Liver (tissue), 9 donors: Measurements from ENCODE around the gene CASQ2. TPM values are rescaled to one million over a fixed set of nuclear protein-coding genes. Genes with fewer than 3 reads are reported as not detected.

Experiments
- DNase-seq: peaks from one replicate; pipeline ENCODE4 v3.0.0-alpha.2; 2017; ENCODE audit warnings: low spot score
- H3K27ac ChIP-seq, 2 donors: one replicate each; pipeline ENCODE4 v1.7.0; 2013; ENCODE audit warnings: inconsistent platforms in 2 of 2, low read length in 2 of 2, control low read depth in 1 of 2, low read depth in 1 of 2, mild to moderate bottlenecking in 1 of 2
- H3K27me3 ChIP-seq, 4 donors: one replicate each; pipeline versions ENCODE4 v1.6.1 to v1.7.0; 2013; ENCODE audit warnings: low read length in 3 of 4, inconsistent platforms in 1 of 4, mild to moderate bottlenecking in 1 of 4, moderate library complexity in 1 of 4; ENCODE audit not compliant: control insufficient read depth in 4 of 4, insufficient read depth in 4 of 4
- H3K36me3 ChIP-seq, 4 donors: one replicate each; pipeline versions ENCODE4 v1.6.1 to v1.7.0; 2013; ENCODE audit warnings: low read length in 3 of 4, mild to moderate bottlenecking in 3 of 4, low read depth in 1 of 4, moderate library complexity in 1 of 4; ENCODE audit not compliant: control insufficient read depth in 4 of 4, insufficient read depth in 3 of 4
- H3K4me1 ChIP-seq, 4 donors: one replicate each; pipeline versions ENCODE4 v1.6.1 to v1.7.0; 2013; ENCODE audit warnings: low read length in 3 of 4, mild to moderate bottlenecking in 3 of 4, moderate library complexity in 1 of 4; ENCODE audit not compliant: control insufficient read depth in 4 of 4, insufficient read depth in 4 of 4
- H3K4me3 ChIP-seq, 3 donors: one replicate each; pipeline versions ENCODE4 v1.6.1 to v1.7.0; 2013; ENCODE audit warnings: low read length in 3 of 3, control low read depth in 1 of 3, low read depth in 1 of 3, mild to moderate bottlenecking in 1 of 3
- H3K9ac ChIP-seq, 2 donors: one replicate each; pipeline ENCODE4 v1.7.0; 2013; ENCODE audit warnings: low read length in 2 of 2, mild to moderate bottlenecking in 2 of 2, moderate library complexity in 2 of 2, control low read depth in 1 of 2, low read depth in 1 of 2
- H3K9me3 ChIP-seq, 4 donors: one replicate each; pipeline versions ENCODE4 v1.6.1 to v1.7.0; 2013; ENCODE audit warnings: low read length in 3 of 4; ENCODE audit not compliant: control insufficient read depth in 4 of 4
- ATF3 ChIP-seq: IDR thresholded peaks from 2 replicates; pipeline ENCODE4 v1.6.1; 2016; ENCODE audit warnings: antibody characterized with exemption
- EGR1 ChIP-seq, 2 donors: IDR thresholded peaks; 2 replicates each; pipeline ENCODE4 v1.6.1; 2016 to 2018; ENCODE audit warnings: antibody characterized with exemption in 2 of 2, low read depth in 2 of 2
- FOXA1 ChIP-seq: IDR thresholded peaks from 2 replicates; pipeline ENCODE4 v1.6.1; 2016; ENCODE audit warnings: antibody characterized with exemption
- FOXA2 ChIP-seq: IDR thresholded peaks from 2 replicates; pipeline ENCODE4 v1.6.1; 2016; ENCODE audit warnings: antibody characterized with exemption
- GABPA ChIP-seq, 2 donors: IDR thresholded peaks in 1 of 2; conservative IDR thresholded peaks in 1 of 2; 2 replicates each; pipeline ENCODE4 v1.6.1; 2016; ENCODE audit warnings: antibody characterized with exemption in 2 of 2, mild to moderate bottlenecking in 1 of 2, moderate library complexity in 1 of 2
- HNF4A ChIP-seq, 2 donors: conservative IDR thresholded peaks; 2 replicates each; pipeline ENCODE4 v1.6.1; 2016; ENCODE audit warnings: antibody characterized with exemption in 2 of 2, mild to moderate bottlenecking in 2 of 2
- HNF4G ChIP-seq: IDR thresholded peaks from 2 replicates; pipeline ENCODE4 v1.6.1; 2016; ENCODE audit warnings: antibody characterized with exemption
- RAD21 ChIP-seq, 2 donors: IDR thresholded peaks; 2 replicates each; pipeline ENCODE4 v1.6.1; 2016; ENCODE audit warnings: antibody characterized with exemption in 2 of 2, mild to moderate bottlenecking in 2 of 2
- REST ChIP-seq: IDR thresholded peaks from 2 replicates; pipeline ENCODE4 v1.6.1; 2016; ENCODE audit warnings: antibody characterized with exemption, mild to moderate bottlenecking
- RXRA ChIP-seq, 2 donors: IDR thresholded peaks; 2 replicates each; pipeline ENCODE4 v1.6.1; 2017 to 2018; ENCODE audit warnings: antibody characterized with exemption in 2 of 2, mild to moderate bottlenecking in 1 of 2
- SP1 ChIP-seq: IDR thresholded peaks from 2 replicates; pipeline ENCODE4 v1.6.1; 2018; ENCODE audit warnings: antibody characterized with exemption, mild to moderate bottlenecking
- TAF1 ChIP-seq: conservative IDR thresholded peaks from 2 replicates; pipeline ENCODE4 v1.6.1; 2016; ENCODE audit warnings: antibody characterized with exemption, mild to moderate bottlenecking
- YY1 ChIP-seq: IDR thresholded peaks from 2 replicates; pipeline ENCODE4 v1.6.1; 2016; ENCODE audit warnings: antibody characterized with exemption, mild to moderate bottlenecking
- ZBTB33 ChIP-seq: IDR thresholded peaks from 2 replicates; pipeline ENCODE4 v1.6.1; 2016; ENCODE audit warnings: antibody characterized with exemption
- WGBS: extraction: QIAGEN DNeasy Blood & Tissue Kit; methylation state at CpG from one replicate; pipeline ENCODE4 v1.1.7; 2013; 5-methylcytosine and 5-hydroxymethylcytosine counted together
- polyA plus RNA-seq, 2 donors: library from polyadenylated mRNA; stranded (reverse) in 1 of 2; unstranded in 1 of 2; fragments of 200-250 nt in 1 of 2; fragments of >200 nt in 1 of 2; fragmentation: Nextera tagmentation in 1 of 2; extraction: Ambion mirVana in 1 of 2; gene quantifications; one replicate each; pipeline versions ENCODE4 v1.2.1 to v1.2.3, GENCODE V29; 2013 to 2015
- total RNA-seq, 2 donors: library from RNA; depleted of rRNA; stranded (reverse); fragments of >200 nt; gene quantifications; one replicate each; pipeline ENCODE4 v1.2.3, GENCODE V29; 2014
- TF ChIP-seq, protein P1 (sequence below): fragments of 150-350 bp; IDR thresholded peaks from 2 replicates; pipeline ENCODE4 v1.5.1; 2017; ENCODE audit warnings: improper control_type of control experiment, low read depth, low read length; ENCODE audit not compliant: missing input control
- donor health status: healthy.
- donor health status: healthy.
- donor health status: healthy.
- donor health status: healthy.
- donor health status: healthy.

The CASQ2 gene
- total RNA-seq (1 to 10 TPM in 1 of 2 donors, not detected in 1; 1.1 TPM), polyA plus RNA-seq (under 1 TPM in 1 of 2 donors, not detected in 1; 0.33 TPM)

DNA sequence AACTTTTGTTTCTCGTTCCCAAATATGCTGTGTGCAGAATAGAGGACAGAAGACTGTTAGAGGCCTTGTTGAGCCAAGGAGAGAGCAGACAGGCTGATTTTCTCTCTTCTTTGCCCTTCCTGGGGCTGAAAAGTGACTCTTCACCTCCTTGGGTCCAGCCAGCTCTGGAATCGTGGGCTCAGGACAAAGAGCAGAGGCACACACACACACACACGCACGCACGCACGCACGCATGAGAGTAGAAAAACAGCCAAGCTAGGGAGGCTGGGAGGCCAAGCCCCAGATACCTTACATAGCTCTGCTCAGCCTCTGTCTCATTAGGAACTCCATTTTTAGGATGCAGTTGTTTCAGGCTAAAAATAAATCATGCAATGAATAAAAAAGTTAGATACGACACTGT is at the start of gene CASQ2:
Gene CASQ2, minus strand, starts transcription at position 166 of the 400 bp plus-strand sequence. CDS start 173 bp downstream, outside the sequence.
- 74% methylated on average over 8 of the region's 8 CpGs for WGBS
- no peaks in the 10 kb centered on the region for H3K27me3 ChIP-seq
- H3K4me3 ChIP-seq: no peak within 1 kb of the TSS
- H3K9ac ChIP-seq: no peak within 1 kb of the TSS
- no peaks in the 10 kb centered on the region for H3K4me1 ChIP-seq
- TF ChIP-seq, protein P1, sequence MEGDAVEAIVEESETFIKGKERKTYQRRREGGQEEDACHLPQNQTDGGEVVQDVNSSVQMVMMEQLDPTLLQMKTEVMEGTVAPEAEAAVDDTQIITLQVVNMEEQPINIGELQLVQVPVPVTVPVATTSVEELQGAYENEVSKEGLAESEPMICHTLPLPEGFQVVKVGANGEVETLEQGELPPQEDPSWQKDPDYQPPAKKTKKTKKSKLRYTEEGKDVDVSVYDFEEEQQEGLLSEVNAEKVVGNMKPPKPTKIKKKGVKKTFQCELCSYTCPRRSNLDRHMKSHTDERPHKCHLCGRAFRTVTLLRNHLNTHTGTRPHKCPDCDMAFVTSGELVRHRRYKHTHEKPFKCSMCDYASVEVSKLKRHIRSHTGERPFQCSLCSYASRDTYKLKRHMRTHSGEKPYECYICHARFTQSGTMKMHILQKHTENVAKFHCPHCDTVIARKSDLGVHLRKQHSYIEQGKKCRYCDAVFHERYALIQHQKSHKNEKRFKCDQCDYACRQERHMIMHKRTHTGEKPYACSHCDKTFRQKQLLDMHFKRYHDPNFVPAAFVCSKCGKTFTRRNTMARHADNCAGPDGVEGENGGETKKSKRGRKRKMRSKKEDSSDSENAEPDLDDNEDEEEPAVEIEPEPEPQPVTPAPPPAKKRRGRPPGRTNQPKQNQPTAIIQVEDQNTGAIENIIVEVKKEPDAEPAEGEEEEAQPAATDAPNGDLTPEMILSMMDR: no peak
- TF ChIP-seq RAD21 (IDR thresholded peaks at IDR 0.05) (no peak), GABPA (IDR thresholded peaks at IDR 0.05 in 1 of 2, conservative IDR thresholded peaks at IDR 0.05 in 1 of 2) (no peak)
- H3K36me3 ChIP-seq: no peaks in the 10 kb centered on the region
- H3K27ac ChIP-seq: no peak within 1 kb of the TSS
- DNase-seq: no peak
- no peaks in the 10 kb centered on the region for H3K9me3 ChIP-seq

GRCh38 chr1:115815694-115816093 is 47.2 kb upstream of the CASQ2 start:
- Histone ChIP-seq H3K4me1 (peaks cover 0 to 4% (median 1%) of the 10 kb centered on the region in 4 donors), H3K9me3 (no peaks in the 10 kb centered on the region), H3K9ac (no peak overlapping the region), H3K36me3 (no peaks in the 10 kb centered on the region), H3K4me3 (no peak overlapping the region), H3K27ac (no peak overlapping the region), H3K27me3 (peaks cover 0 to 3% (median 0%) of the 10 kb centered on the region in 4 donors)
- WGBS: 74% methylated on average over 3 of the region's 3 CpGs
- TF ChIP-seq SP1 (no peak), EGR1 (IDR thresholded peaks at IDR 0.05; ENCODE audit: low read depth in 2 of 2) (no peak), TAF1 (no peak), FOXA2 (no peak), HNF4A (conservative IDR thresholded peaks at IDR 0.05) (no peak), GABPA (IDR thresholded peaks at IDR 0.05 in 1 of 2, conservative IDR thresholded peaks at IDR 0.05 in 1 of 2) (no peak), REST (no peak), HNF4G (no peak), ATF3 (no peak), YY1 (no peak), RAD21 (IDR thresholded peaks at IDR 0.05) (no peak), RXRA (IDR thresholded peaks at IDR 0.05) (no peak), FOXA1 (no peak), ZBTB33 (no peak)
- no peak for DNase-seq
